A673 (cell line): ENCODE results near the gene RFC1. TPM values are rescaled to one million over a fixed set of nuclear protein-coding genes. Genes with fewer than 3 reads are reported as not detected.

Experiments
- BruUV-seq: library from RNA; stranded (reverse); fragments of 400-500 nt; replicated peaks from 2 replicates; lab custom pipeline; 2021; lab: Mats Ljungman, UMichigan
- CTCF ChIA-PET: fragments of 300-600 bp; sonication (Branson Sonifier 250); formaldehyde crosslinking; loops from one replicate; lab custom pipeline; 2022; ENCODE audit warnings: antibody characterized with exemption; lab: Charles Lee
- POLR2A ChIA-PET: fragments of 300-600 bp; sonication (Branson Sonifier 250); formaldehyde crosslinking; loops from one replicate; lab custom pipeline; 2022; ENCODE audit warnings: antibody characterized with exemption; ENCODE audit not compliant: low non-redundant PET; lab: Charles Lee
- DNase-seq: peaks from one replicate; pipeline ENCODE4 v3.0.0-alpha.2; 2015; ENCODE audit warnings: low spot score
- H3K27ac ChIP-seq: fragments of 200-600 bp; sonication (generic); 2 replicates; pipeline ENCODE4 v1.5.1; 2016; ENCODE audit warnings: mixed run types, low read depth, mild to moderate bottlenecking, mixed read lengths, antibody characterized with exemption, low read length; ENCODE audit not compliant: poor library complexity, severe bottlenecking
- H3K27me3 ChIP-seq: fragments of 200-600 bp; sonication (generic); replicated peaks from 2 replicates; pipeline ENCODE4 v1.6.1; 2017; ENCODE audit warnings: mixed run types, low read depth, mild to moderate bottlenecking, mixed read lengths, antibody characterized with exemption, low read length; ENCODE audit not compliant: insufficient read depth, poor library complexity
- H3K36me3 ChIP-seq: fragments of 200-600 bp; sonication (generic); 2 replicates; pipeline ENCODE4 v1.6.1; 2016; ENCODE audit warnings: mixed run types, mild to moderate bottlenecking, mixed read lengths, antibody characterized with exemption, low read length; ENCODE audit not compliant: insufficient read depth, poor library complexity, severe bottlenecking
- H3K4me1 ChIP-seq: fragments of 200-600 bp; sonication (generic); 2 replicates; pipeline ENCODE4 v1.6.1; 2017; ENCODE audit warnings: mixed run types, mild to moderate bottlenecking, mixed read lengths, antibody characterized with exemption, low read length; ENCODE audit not compliant: insufficient read depth, poor library complexity, severe bottlenecking
- H3K4me3 ChIP-seq: fragments of 200-600 bp; sonication (generic); 2 replicates; pipeline ENCODE4 v1.5.1; 2016; ENCODE audit warnings: low read depth, mixed run types, mild to moderate bottlenecking, mixed read lengths, low read length; ENCODE audit not compliant: poor library complexity, severe bottlenecking
- H3K9me3 ChIP-seq: fragments of 200-600 bp; sonication (generic); 2 replicates; pipeline ENCODE4 v1.6.1; 2016; ENCODE audit warnings: mixed run types, low read depth, mild to moderate bottlenecking, mixed read lengths, antibody characterized with exemption, low read length; ENCODE audit not compliant: poor library complexity, severe bottlenecking
- EZH2 ChIP-seq: fragments of 200-600 bp; sonication (generic); IDR thresholded peaks from 2 replicates; pipeline ENCODE4 v1.6.1; 2017; ENCODE audit warnings: borderline replicate concordance, low read depth, mild to moderate bottlenecking, mixed read lengths, antibody characterized with exemption, low read length; ENCODE audit not compliant: poor library complexity, severe bottlenecking
- intact Hi-C: fragments of 100-400 bp; cut with micrococcal nuclease; formaldehyde crosslinking; loops from one replicate; pipeline ENCODE4 v1.10.0; 2022; ENCODE audit not compliant: unreplicated experiment
- total RNA-seq: library from RNA; stranded (reverse); gene quantifications from 2 replicates; pipeline ENCODE4 v1.2.3, GENCODE V29; 2021
- TF ChIP-seq, protein P1 (sequence below): fragments of 300-800, 200-600 bp; sonication (generic); conservative IDR thresholded peaks from 2 replicates; pipeline ENCODE4 v1.5.1; 2017; ENCODE audit warnings: low read depth, mild to moderate bottlenecking, antibody characterized with exemption, low read length, moderate library complexity, mixed read lengths

The RFC1 gene
- total RNA-seq, 1 experiment from 2014 or later = 71.8 TPM

DNA sequence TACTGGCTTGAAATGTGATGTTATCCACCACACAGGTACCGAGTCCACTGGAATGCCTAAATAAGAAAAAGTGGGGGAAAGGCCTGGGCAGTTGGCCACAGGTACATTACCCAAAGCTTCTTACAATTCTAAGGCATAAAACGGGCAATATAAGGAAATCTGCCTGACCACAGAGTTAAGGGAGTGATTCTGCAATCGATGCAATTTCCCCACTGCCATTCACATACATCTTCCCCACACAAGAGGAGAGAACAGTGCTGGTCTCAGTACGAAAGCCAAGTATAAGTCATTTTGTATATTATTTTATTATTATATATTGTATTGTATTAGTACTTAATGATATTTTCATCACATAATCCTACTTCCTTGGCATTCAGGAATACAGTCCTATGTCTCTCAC, 30.6 kb downstream of the RFC1 start:
- TF ChIP-seq, protein P1, sequence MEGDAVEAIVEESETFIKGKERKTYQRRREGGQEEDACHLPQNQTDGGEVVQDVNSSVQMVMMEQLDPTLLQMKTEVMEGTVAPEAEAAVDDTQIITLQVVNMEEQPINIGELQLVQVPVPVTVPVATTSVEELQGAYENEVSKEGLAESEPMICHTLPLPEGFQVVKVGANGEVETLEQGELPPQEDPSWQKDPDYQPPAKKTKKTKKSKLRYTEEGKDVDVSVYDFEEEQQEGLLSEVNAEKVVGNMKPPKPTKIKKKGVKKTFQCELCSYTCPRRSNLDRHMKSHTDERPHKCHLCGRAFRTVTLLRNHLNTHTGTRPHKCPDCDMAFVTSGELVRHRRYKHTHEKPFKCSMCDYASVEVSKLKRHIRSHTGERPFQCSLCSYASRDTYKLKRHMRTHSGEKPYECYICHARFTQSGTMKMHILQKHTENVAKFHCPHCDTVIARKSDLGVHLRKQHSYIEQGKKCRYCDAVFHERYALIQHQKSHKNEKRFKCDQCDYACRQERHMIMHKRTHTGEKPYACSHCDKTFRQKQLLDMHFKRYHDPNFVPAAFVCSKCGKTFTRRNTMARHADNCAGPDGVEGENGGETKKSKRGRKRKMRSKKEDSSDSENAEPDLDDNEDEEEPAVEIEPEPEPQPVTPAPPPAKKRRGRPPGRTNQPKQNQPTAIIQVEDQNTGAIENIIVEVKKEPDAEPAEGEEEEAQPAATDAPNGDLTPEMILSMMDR = no peak
- TF ChIP-seq EZH2 = no peak
- CTCF ChIA-PET = no interaction called here
- Histone ChIP-seq H3K27me3 (no peaks in the 10 kb centered on the region), H3K9me3 (no peaks in the 10 kb centered on the region), H3K4me3 (no peak overlapping the region), H3K4me1 (no peaks in the 10 kb centered on the region), H3K27ac (no peak overlapping the region), H3K36me3 (no peaks in the 10 kb centered on the region)
- BruUV-seq = no TSS peak
- POLR2A ChIA-PET = no interaction called here
- DNase-seq = no peak
- intact Hi-C loops = no loop called here

DNA sequence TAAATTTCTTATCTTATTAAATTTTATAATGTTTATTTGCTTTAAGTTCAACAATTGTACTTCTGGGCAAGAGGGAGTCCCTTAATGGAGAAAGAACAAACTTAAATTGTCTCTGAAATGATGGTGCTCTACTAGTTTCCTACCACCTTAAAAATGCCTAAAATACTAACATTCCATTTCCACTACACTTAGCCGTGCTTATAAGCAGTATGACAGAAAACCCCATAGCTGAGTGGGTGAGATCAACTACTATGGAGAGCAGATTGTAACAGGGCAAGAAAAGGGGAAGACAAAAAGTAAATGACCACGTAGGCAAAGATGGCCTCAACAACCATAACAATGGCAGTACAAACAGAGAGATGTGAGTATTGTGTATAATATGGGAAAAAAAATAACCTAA, 35.0 kb downstream of the RFC1 start:
- POLR2A ChIA-PET = no interaction called here

DNA sequence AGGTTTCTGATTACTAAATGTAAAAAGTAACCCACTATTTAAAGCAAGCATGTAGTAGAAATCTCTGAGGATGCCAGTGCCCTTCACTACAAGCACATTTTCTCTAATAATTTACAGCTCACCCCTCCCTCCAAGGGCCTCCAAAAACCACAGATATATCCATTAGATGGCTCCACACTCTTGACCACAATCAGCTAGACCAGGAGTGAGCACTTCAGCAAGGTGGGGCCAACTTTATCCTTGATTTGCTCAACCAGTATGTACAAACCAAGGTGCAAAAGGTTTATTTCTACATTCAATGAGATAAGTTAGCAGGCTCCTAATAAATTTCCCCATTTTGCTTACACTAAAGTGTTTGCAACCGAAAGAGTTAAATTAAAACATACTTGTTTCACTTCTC, 35.8 kb downstream of the RFC1 start:
- Histone ChIP-seq H3K4me3 (no peak overlapping the region), H3K27me3 (no peaks in the 10 kb centered on the region), H3K36me3 (peaks cover 20% of the 10 kb centered on the region), H3K4me1 (no peaks in the 10 kb centered on the region), H3K9me3 (no peaks in the 10 kb centered on the region), H3K27ac (no peak overlapping the region)
- CTCF ChIA-PET = no interaction called here
- no TSS peak for BruUV-seq
- TF ChIP-seq EZH2 = no peak
- TF ChIP-seq, protein P1 = no peak
- no peak for DNase-seq
- intact Hi-C loops = no loop called here
- POLR2A ChIA-PET = interaction anchor here (0.7 kb wide), 1 partner anchor 88 kb away, joined by 5 read pairs; no protein-coding TSS in a partner anchor

More for the DNA sequence above, 35.0 kb downstream of the RFC1 start:
- TF ChIP-seq, protein P1 = no peak
- TF ChIP-seq EZH2 = no peak
- intact Hi-C loops = no loop called here
- H3K36me3 ChIP-seq = peaks cover 14% of the 10 kb centered on the region
- no peak for DNase-seq
- H3K27ac ChIP-seq = no peak overlapping the region
- H3K9me3 ChIP-seq = no peaks in the 10 kb centered on the region
- H3K27me3 ChIP-seq = no peaks in the 10 kb centered on the region
- CTCF ChIA-PET = no interaction called here
- BruUV-seq = no TSS peak
- H3K4me3 ChIP-seq = no peak overlapping the region
- no peaks in the 10 kb centered on the region for H3K4me1 ChIP-seq
